Chondrocyte (in vitro differentiated cells): Measurements from ENCODE around the gene TEX13A. TPM values are rescaled to one million over a fixed set of nuclear protein-coding genes. Genes with fewer than 3 reads are reported as not detected.

ENCODE experiments used
- DNase-seq: peaks from one replicate; pipeline ENCODE4 v3.0.0; 2021; ENCODE audit warnings: mixed read lengths, low spot score
- H3K27ac Mint-ChIP-seq: one replicate; pipeline ENCODE4 v1.8.0; 2021; ENCODE audit warnings: mild to moderate bottlenecking, moderate library complexity, mixed read lengths; ENCODE audit not compliant: unreplicated experiment
- H3K27me3 Mint-ChIP-seq: 2 replicates; pipeline ENCODE4 v1.8.0; 2021; ENCODE audit warnings: low read depth, mixed read lengths
- H3K36me3 Mint-ChIP-seq: 2 replicates; pipeline ENCODE4 v1.8.0; 2021; ENCODE audit warnings: low read depth, mixed read lengths
- H3K4me1 Mint-ChIP-seq: 2 replicates; pipeline ENCODE4 v1.8.0; 2021; ENCODE audit warnings: low read depth, mild to moderate bottlenecking, mixed read lengths
- H3K4me3 Mint-ChIP-seq: one replicate; pipeline ENCODE4 v1.8.0; 2021; ENCODE audit warnings: mild to moderate bottlenecking, moderate library complexity, mixed read lengths; ENCODE audit not compliant: unreplicated experiment
- H3K9me3 Mint-ChIP-seq: 2 replicates; pipeline ENCODE4 v1.8.0; 2021; ENCODE audit warnings: low read depth, mixed read lengths
- CTCF ChIP-seq: fragments of 200-600 bp; sonication (generic); IDR thresholded peaks from 2 replicates; pipeline ENCODE4 v1.5.0; 2021; ENCODE audit warnings: antibody characterized with exemption, mild to moderate bottlenecking, moderate library complexity
- total RNA-seq: library from RNA; stranded (reverse); gene quantifications from 3 replicates; pipeline ENCODE4 v1.2.1, GENCODE V29; 2021

TEX13A gene
- total RNA-seq, 1 donor from 2014 or later = not detected

- H3K27me3 Mint-ChIP-seq = no peaks in the 10 kb centered on the region
- no peaks in the 10 kb centered on the region for H3K36me3 Mint-ChIP-seq
- DNase-seq = no peak
- H3K4me1 Mint-ChIP-seq = no peaks in the 10 kb centered on the region
- H3K9me3 Mint-ChIP-seq = peaks cover 36% of the 10 kb centered on the region
- H3K4me3 Mint-ChIP-seq = no peak overlapping the region
- no peak overlapping the region for H3K27ac Mint-ChIP-seq
- no peak for TF ChIP-seq CTCF
These were observed 40.9 kb downstream of the TEX13A start for GRCh38 chrX:105179644-105180043.

DNA sequence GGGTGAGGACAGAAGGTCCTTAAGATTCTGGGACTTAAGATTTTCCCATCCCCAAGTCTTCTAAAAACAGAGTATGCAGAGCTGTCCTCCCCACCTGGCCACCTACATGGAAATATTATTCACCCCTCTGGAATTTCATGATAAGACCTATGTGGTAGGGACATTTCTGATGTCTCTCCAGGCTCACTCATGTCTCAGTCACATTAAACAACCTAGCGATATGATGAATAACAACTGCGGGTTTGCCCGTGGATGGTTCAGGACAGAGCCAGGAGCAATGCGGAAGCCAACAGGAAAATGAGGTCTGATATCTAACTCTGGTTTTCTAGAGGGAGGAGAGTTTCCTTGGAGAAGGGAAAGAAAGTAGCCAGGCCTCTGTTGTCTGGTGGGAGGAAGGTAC lies 47.4 kb downstream of the TEX13A start:
- no peak for TF ChIP-seq CTCF
- Mint-ChIP-seq H3K36me3 (no peaks in the 10 kb centered on the region), H3K27me3 (no peaks in the 10 kb centered on the region), H3K4me3 (no peak overlapping the region), H3K4me1 (no peaks in the 10 kb centered on the region), H3K9me3 (no peaks in the 10 kb centered on the region), H3K27ac (no peak overlapping the region)
- no peak for DNase-seq
